ENCODE results near the gene GPR18. TPM values are rescaled to one million over a fixed set of nuclear protein-coding genes. Genes with fewer than 3 reads are reported as not detected.

The GPR18 gene
- total and polyA plus RNA-seq, 2 of the 13 experiments (the other 11 are each of a cell fraction or from before 2014, with no cell fraction given): not detected

- H3K4me2 ChIP-seq (ENCODE audit: low read depth, low read length): no peak overlapping the region
- TF ChIP-seq, protein P1, sequence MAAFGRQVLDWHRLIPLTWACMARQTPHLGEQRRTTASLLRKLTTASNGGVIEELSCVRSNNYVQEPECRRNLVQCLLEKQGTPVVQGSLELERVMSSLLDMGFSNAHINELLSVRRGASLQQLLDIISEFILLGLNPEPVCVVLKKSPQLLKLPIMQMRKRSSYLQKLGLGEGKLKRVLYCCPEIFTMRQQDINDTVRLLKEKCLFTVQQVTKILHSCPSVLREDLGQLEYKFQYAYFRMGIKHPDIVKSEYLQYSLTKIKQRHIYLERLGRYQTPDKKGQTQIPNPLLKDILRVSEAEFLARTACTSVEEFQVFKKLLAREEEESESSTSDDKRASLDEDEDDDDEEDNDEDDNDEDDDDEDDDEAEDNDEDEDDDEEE (CRISPR knock-in tag; IDR thresholded peaks at IDR 0.05): no peak
- TF ChIP-seq FOXJ3 (CRISPR knock-in tag; IDR thresholded peaks at IDR 0.05; ENCODE audit: borderline replicate concordance) (no peak), RBAK (CRISPR knock-in tag; IDR thresholded peaks at IDR 0.05) (no peak), ZBTB20 (CRISPR knock-in tag; IDR thresholded peaks at IDR 0.05; ENCODE audit: borderline replicate concordance, low read depth) (no peak), SOX6 (IDR thresholded peaks at IDR 0.05) (no peak), SOX6 (CRISPR knock-in tag; IDR thresholded peaks at IDR 0.05) (no peak), ZKSCAN8 (CRISPR knock-in tag; IDR thresholded peaks at IDR 0.05; ENCODE audit: borderline replicate concordance) (no peak), RFX5 (IDR thresholded peaks at IDR 0.05; ENCODE audit: low read depth, low read length) (no peak), MTA3 (CRISPR knock-in tag; IDR thresholded peaks at IDR 0.05) (no peak), TARDBP (CRISPR knock-in tag; IDR thresholded peaks at IDR 0.05) (no peak), ARID4A (CRISPR knock-in tag; IDR thresholded peaks at IDR 0.05; ENCODE audit: borderline replicate concordance) (no peak), U2AF2 (IDR thresholded peaks at IDR 0.05; ENCODE audit: low read depth, low read length) (no peak), SRSF4 (IDR thresholded peaks at IDR 0.05; ENCODE audit: low read depth, low read length, poor library complexity, severe bottlenecking) (no peak), ZNF766 (CRISPR knock-in tag; IDR thresholded peaks at IDR 0.05; ENCODE audit: borderline replicate concordance) (no peak)
- TF ChIP-seq, protein P2, sequence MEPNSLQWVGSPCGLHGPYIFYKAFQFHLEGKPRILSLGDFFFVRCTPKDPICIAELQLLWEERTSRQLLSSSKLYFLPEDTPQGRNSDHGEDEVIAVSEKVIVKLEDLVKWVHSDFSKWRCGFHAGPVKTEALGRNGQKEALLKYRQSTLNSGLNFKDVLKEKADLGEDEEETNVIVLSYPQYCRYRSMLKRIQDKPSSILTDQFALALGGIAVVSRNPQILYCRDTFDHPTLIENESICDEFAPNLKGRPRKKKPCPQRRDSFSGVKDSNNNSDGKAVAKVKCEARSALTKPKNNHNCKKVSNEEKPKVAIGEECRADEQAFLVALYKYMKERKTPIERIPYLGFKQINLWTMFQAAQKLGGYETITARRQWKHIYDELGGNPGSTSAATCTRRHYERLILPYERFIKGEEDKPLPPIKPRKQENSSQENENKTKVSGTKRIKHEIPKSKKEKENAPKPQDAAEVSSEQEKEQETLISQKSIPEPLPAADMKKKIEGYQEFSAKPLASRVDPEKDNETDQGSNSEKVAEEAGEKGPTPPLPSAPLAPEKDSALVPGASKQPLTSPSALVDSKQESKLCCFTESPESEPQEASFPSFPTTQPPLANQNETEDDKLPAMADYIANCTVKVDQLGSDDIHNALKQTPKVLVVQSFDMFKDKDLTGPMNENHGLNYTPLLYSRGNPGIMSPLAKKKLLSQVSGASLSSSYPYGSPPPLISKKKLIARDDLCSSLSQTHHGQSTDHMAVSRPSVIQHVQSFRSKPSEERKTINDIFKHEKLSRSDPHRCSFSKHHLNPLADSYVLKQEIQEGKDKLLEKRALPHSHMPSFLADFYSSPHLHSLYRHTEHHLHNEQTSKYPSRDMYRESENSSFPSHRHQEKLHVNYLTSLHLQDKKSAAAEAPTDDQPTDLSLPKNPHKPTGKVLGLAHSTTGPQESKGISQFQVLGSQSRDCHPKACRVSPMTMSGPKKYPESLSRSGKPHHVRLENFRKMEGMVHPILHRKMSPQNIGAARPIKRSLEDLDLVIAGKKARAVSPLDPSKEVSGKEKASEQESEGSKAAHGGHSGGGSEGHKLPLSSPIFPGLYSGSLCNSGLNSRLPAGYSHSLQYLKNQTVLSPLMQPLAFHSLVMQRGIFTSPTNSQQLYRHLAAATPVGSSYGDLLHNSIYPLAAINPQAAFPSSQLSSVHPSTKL (CRISPR knock-in tag; IDR thresholded peaks at IDR 0.05): no peak
- TF ChIP-seq, protein P3, sequence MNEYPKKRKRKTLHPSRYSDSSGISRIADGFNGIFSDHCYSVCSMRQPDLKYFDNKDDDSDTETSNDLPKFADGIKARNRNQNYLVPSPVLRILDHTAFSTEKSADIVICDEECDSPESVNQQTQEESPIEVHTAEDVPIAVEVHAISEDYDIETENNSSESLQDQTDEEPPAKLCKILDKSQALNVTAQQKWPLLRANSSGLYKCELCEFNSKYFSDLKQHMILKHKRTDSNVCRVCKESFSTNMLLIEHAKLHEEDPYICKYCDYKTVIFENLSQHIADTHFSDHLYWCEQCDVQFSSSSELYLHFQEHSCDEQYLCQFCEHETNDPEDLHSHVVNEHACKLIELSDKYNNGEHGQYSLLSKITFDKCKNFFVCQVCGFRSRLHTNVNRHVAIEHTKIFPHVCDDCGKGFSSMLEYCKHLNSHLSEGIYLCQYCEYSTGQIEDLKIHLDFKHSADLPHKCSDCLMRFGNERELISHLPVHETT (CRISPR knock-in tag; conservative IDR thresholded peaks at IDR 0.05): no peak
- H2AFZ ChIP-seq (ENCODE audit: low read length): no peak overlapping the region
- no peak for FAIRE-seq
- H3K27me3 ChIP-seq (ENCODE audit: control insufficient read depth in 1 of 2, insufficient read depth in 2 of 2, low read length in 2 of 2): no peaks in the 10 kb centered on the region
- in situ Hi-C loops (cut with HindIII; ENCODE audit: extremely low pct_ligation_motif_present, low pct_unique_long_range_greater_than_20kb) (no loop called here), intact Hi-C loops (cut with micrococcal nuclease; ENCODE audit: unreplicated experiment) (no loop called here)
- no peak for DNase-seq (ENCODE audit: low spot score)
- H3K4me1 ChIP-seq (ENCODE audit: insufficient read depth, low read length): peaks cover 25% of the 10 kb centered on the region
- peaks cover 7 to 20% of the 10 kb centered on the region in 2 experiments; a peak in 3 of 5 replicates for H3K36me3 ChIP-seq (replicated peaks in 1 of 2; ENCODE audit: control insufficient read depth in 1 of 2, insufficient read depth in 2 of 2, low read length in 2 of 2)
- H3K79me2 ChIP-seq (ENCODE audit: insufficient read depth, low read length): peaks cover 86% of the 10 kb centered on the region
- ATAC-seq: no peak
- H3K4me3 ChIP-seq (replicated peaks in 1 of 3; ENCODE audit: insufficient read depth in 1 of 3, low read depth in 2 of 3, low read length in 3 of 3): no peak overlapping the region
- POLR2A ChIA-PET: no interaction called here
- H4K20me1 ChIP-seq (ENCODE audit: insufficient read depth, low read length): peaks cover 15% of the 10 kb centered on the region; the same call in 1 of the 2 replicates
- CTCF ChIA-PET (ENCODE audit: low intra/inter-chr PET ratio, low total read pairs): no interaction called here
- H3K27ac ChIP-seq (ENCODE audit: extremely low read length, insufficient read depth, low read length): no peak overlapping the region
- H3K9me3 ChIP-seq (ENCODE audit: low read length): no peaks in the 10 kb centered on the region
- H3K9ac ChIP-seq (ENCODE audit: insufficient read depth, low read depth, low read length): no peak overlapping the region
- WGBS (ENCODE audit: low lambda C conversion rate): 95% methylated on average over 5 of the region's 5 CpGs
- no TSS peak for BruUV-seq (replicated peaks)
Measured at GRCh38 chr13:99206873-99207272, 51.3 kb downstream of the GPR18 start.
